SK-N-MC (cell line): ENCODE data around the gene OTUD1.

Source experiments
- DNase-seq: peaks from one replicate; pipeline ENCODE4 v3.0.0-alpha.2; 2011; ENCODE audit warnings: low read depth, low spot score
- H3K27ac ChIP-seq: fragments of 200-600 bp; sonication (generic); 2 replicates; pipeline ENCODE4 v1.5.1; 2016; ENCODE audit warnings: mixed run types
- H3K36me3 ChIP-seq: fragments of 200-600 bp; sonication (generic); 2 replicates; pipeline ENCODE4 v1.6.1; 2017; ENCODE audit warnings: antibody characterized with exemption, low read length, mixed read lengths; ENCODE audit not compliant: insufficient read depth
- H3K4me3 ChIP-seq: fragments of 200-600 bp; sonication (generic); 2 replicates; pipeline ENCODE4 v1.5.1; 2016
- H3K9ac ChIP-seq: fragments of 200-600 bp; sonication (generic); 2 replicates; pipeline ENCODE4 v1.8.0; 2017; ENCODE audit warnings: mixed run types, mixed read lengths; ENCODE audit not compliant: insufficient read length
- H3K9me3 ChIP-seq: fragments of 200-600 bp; sonication (generic); 2 replicates; pipeline ENCODE4 v1.6.1; 2017; ENCODE audit warnings: low read depth, mild to moderate bottlenecking, antibody characterized with exemption, low read length, moderate library complexity, mixed read lengths
- EZH2 ChIP-seq: fragments of 200-600 bp; sonication (generic); IDR thresholded peaks from one replicate; pipeline ENCODE4 v1.6.1; 2017; ENCODE audit warnings: antibody characterized with exemption
- FOXP2 ChIP-seq: optimal IDR thresholded peaks from 2 replicates; pipeline ENCODE3; 2011; ENCODE audit warnings: mild to moderate bottlenecking, moderate library complexity; ENCODE audit not compliant: insufficient read depth; ENCODE audit errors: extremely low read length, control extremely low read depth
- POLR2AphosphoS5 ChIP-seq: IDR thresholded peaks from 2 replicates; pipeline ENCODE4 v1.6.1; 2012; ENCODE audit warnings: mild to moderate bottlenecking, low read depth, low read length, borderline replicate concordance

Gene OTUD1

DNA sequence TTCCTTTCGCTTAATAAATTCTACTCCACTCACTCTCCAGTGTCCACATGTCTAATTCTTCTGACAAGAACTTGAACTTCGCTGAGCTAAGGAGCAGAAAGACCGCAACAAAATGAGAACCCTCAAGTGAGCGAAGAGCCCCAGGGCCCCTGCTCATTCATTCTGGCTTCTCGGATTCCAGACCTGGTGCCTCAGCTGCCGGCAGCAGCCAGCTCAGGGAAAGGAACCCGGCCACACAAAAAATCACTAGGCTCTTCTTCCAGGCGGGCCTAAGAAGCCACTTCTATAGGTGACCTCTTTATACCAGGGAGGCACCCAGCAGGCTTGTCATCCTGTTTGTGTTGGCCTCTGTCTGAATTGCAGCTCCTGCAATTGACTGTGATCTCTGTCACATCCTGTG is 33.3 kb downstream of the OTUD1 start:
- Histone ChIP-seq H3K27ac (no peak overlapping the region), H3K4me3 (no peak overlapping the region), H3K9me3 (no peaks in the 10 kb centered on the region), H3K9ac (no peak overlapping the region), H3K36me3 (no peaks in the 10 kb centered on the region)
- no peak for DNase-seq
- no peak for TF ChIP-seq EZH2
- no peak for TF ChIP-seq FOXP2
- no peak for TF ChIP-seq POLR2AphosphoS5

DNA sequence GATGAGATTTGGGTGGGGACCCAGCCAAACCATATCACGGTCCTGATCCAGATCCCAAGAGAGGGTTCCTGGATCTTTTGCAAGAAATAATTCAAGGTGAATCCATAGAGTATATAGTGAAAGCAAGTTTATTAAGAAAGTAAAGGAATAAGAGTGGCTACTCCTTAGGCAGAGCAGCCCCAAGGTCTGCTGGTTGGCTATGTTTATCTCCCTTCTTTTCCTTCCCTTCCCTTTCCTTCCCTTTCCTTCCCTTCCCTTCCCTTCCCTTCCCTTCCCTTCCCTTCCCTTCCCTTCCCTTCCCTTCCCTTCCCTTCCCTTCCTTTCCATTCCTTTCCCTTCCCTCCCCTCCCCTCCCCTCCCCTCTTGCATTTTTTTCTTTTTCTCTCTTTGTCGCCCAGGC is 35.2 kb downstream of the OTUD1 start:
- TF ChIP-seq FOXP2 (no peak), EZH2 (no peak), POLR2AphosphoS5 (no peak)
- Histone ChIP-seq H3K9me3 (no peaks in the 10 kb centered on the region), H3K36me3 (no peaks in the 10 kb centered on the region), H3K27ac (no peak overlapping the region), H3K4me3 (no peak overlapping the region), H3K9ac (no peak overlapping the region)
- DNase-seq: no peak

DNA sequence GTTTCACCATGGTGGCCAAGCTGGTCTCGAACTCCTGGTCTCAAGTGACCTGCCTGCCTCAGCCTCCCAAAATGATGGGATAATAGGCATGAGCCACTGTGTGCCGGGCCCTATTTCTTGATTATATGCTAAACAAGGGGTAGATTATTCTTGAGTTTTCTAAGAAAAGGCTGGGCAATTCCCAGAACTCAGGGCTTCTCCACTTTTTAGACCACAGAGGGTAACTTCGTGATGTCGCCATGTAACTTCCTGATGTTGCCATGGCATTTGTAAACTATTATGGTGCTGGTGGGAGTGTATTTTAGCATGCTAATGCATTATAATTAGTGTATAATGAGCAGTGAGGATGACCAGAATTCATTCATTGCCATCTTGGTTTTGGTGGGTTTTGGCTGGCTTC is 35.8 kb downstream of the OTUD1 start:
- H3K9ac ChIP-seq: no peak overlapping the region
- DNase-seq: no peak
- no peak overlapping the region for H3K27ac ChIP-seq
- no peaks in the 10 kb centered on the region for H3K9me3 ChIP-seq
- TF ChIP-seq POLR2AphosphoS5 (no peak), EZH2 (no peak), FOXP2 (no peak)
- no peak overlapping the region for H3K4me3 ChIP-seq
- H3K36me3 ChIP-seq: no peaks in the 10 kb centered on the region

DNA sequence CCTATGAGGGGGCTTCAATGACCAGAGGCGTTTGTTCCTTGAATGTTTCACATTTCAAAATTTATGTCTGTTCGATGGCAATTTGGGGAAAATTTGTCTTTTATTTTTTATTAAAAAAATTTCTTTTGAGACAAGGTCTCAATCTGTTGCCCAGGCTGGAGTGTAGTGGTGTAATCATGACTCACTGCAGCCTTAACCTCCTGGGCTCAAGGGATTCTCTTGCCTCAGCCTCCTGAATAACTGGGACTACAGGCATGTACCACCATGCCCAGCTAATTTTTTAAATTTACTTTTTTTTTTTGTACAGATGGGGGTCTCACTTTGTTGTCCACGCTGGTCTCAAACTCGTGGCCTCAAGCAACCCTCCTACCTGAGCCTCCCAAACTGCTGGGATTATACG is 39.7 kb downstream of the OTUD1 start:
- no peaks in the 10 kb centered on the region for H3K9me3 ChIP-seq
- no peak for DNase-seq
- TF ChIP-seq EZH2 (no peak), POLR2AphosphoS5 (no peak), FOXP2 (no peak)
- H3K4me3 ChIP-seq: no peak overlapping the region
- no peaks in the 10 kb centered on the region for H3K36me3 ChIP-seq
- no peak overlapping the region for H3K9ac ChIP-seq
- no peak overlapping the region for H3K27ac ChIP-seq

DNA sequence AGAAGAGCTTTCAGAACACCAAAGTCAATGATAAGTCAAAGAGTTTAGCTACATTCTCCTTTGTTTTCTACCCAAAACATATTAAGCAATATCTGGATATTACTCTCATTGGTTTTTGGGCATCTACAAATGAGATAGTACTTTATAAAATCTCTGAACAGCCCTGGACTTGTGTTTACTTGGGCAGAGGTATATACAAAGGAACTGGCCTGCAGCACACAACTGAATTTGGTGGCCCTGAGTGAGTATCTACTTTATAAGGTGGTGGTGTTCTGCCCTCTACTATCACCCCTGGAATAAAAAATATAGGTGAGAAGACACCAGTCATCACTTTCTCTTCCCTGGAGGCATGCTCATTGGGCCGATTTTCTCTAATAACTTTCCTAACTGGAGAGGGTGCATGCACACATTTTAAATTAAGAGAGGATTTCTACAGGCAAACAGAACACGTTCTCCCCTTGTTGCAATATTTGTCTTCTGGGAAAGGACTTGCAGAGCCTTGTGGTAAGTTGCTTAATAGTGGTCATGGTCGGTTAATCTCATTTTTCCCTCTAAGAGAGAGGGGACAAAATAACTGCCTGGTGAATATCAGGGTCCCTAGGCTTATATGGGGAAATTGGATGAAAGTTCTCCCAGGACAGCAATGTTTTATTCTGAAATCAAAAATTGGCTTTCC is 41.1 kb downstream of the OTUD1 start:
- no peak for DNase-seq
- no peak overlapping the region for H3K9ac ChIP-seq
- no peaks in the 10 kb centered on the region for H3K36me3 ChIP-seq
- no peak overlapping the region for H3K4me3 ChIP-seq
- TF ChIP-seq POLR2AphosphoS5: no peak
- TF ChIP-seq EZH2: no peak
- TF ChIP-seq FOXP2: no peak
- no peaks in the 10 kb centered on the region for H3K9me3 ChIP-seq
- H3K27ac ChIP-seq: no peak overlapping the region

DNA sequence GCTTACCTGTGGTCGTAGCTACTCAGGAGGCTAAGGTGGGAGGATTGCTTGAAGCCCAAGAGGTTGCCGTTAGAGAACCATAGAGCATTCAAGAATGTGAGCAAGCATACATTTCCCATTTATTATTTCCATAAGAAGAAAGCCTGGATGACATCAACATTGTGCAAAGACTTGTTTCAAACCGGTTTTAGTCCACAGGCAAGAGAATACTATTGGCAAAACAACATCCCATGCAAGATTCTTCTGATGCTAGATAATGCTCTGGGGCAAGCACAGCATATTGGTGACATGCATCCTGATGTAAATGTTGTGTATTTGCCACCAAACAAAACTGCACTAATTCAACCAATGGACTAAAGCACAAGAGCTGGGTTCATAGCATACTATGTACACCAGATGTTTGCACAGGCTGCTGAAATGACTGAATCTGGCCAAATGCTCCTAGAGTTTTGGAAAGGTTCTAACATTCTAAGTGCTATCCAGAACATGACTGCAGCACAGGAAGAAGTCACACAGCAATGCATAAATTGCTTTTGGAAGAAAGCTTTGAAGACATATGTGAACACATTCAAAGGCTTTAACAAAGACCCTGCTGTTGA is 42.6 kb downstream of the OTUD1 start:
- H3K36me3 ChIP-seq: no peaks in the 10 kb centered on the region
- H3K4me3 ChIP-seq: no peak overlapping the region
- no peak for DNase-seq
- H3K9ac ChIP-seq: no peak overlapping the region
- TF ChIP-seq FOXP2 (no peak), POLR2AphosphoS5 (no peak), EZH2 (no peak)
- no peaks in the 10 kb centered on the region for H3K9me3 ChIP-seq
- H3K27ac ChIP-seq: no peak overlapping the region

DNA sequence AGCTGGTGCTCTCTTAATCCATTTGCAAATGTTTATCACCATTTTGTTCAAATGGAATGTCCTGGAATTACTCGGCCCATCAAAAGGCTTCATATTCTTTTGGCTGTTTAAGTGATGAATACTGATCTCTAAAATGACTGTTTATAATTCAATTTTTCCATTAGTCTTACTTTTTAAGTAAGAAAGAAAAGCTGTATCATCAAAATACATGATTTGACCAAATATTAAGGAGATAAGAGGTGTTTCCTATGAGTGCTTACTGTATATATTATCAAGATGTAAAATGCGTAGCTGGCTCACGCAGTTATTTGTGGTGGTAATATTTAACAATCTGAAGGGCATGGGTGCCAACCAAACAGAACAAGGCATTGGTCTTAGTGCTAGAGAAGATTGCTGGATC is 51.2 kb downstream of the OTUD1 start:
- no peaks in the 10 kb centered on the region for H3K36me3 ChIP-seq
- no peak for DNase-seq
- no peak overlapping the region for H3K27ac ChIP-seq
- no peak for TF ChIP-seq POLR2AphosphoS5
- no peak for TF ChIP-seq EZH2
- no peak for TF ChIP-seq FOXP2
- no peak overlapping the region for H3K4me3 ChIP-seq
- H3K9ac ChIP-seq: no peak overlapping the region
- no peaks in the 10 kb centered on the region for H3K9me3 ChIP-seq
